NB4 (cell line): ENCODE measurements around the gene CHAC1.

Source experiments
- DNase-seq: peaks from one replicate; pipeline ENCODE4 v3.0.0; 2010; ENCODE audit warnings: low read depth
- H3K4me3 ChIP-seq: one replicate; pipeline ENCODE4 v1.5.1; 2011; ENCODE audit warnings: mild to moderate bottlenecking, low read depth, low read length, moderate library complexity
- CTCF ChIP-seq: IDR thresholded peaks from one replicate; pipeline ENCODE4 v1.5.1; 2012; ENCODE audit warnings: low read depth, low read length
- MYC ChIP-seq: IDR thresholded peaks from 2 replicates; pipeline ENCODE4 v1.6.1; 2011; ENCODE audit warnings: low read depth, low read length
- POLR2A ChIP-seq: IDR thresholded peaks from 2 replicates; pipeline ENCODE4 v1.6.1; 2011; ENCODE audit warnings: mild to moderate bottlenecking; ENCODE audit not compliant: insufficient read length; ENCODE audit errors: extremely low read depth
- TF ChIP-seq, protein P1 (sequence below): IDR thresholded peaks from 2 replicates; pipeline ENCODE4 v1.6.1; 2011; ENCODE audit warnings: low read depth, low read length

CHAC1 gene

DNA sequence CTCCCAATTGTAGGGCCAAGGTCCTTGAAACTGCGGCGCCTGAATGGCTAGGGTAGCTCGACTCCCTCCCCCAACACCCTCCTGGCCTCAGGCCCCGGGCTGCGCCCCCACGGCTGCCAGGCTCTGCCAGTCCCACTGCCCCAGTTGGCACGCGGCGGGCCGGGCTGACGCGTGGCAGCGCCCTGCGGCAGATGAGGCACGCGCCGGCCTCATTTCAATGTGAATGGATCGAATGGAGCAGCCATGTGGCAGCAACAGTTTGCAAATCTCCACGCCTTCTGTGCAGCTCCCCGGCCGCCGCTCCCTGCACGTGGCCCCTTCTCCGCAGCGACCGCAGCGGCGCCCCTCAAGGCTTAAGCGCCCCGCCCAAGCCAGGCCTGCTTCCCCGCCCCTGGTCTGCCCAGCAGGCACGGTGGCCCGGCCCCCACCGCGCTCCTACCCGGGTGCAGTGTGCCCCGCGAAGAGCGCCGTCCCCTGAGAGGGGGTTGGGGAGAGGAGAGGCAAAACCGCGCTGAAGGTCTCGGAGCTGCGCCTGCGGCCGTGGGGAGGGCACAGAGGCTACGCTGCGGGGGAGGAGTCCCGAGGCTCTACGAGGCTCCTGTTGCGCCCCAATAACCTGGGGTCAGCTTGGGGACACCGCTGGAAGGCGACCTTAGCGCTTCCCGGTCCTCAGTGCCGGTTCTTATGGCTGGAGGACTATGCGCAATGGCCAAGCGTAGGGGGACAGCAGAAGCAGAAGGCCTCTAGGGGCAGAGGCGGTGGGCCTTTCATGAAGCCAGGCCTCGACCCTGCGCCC lies 27.2 kb upstream of the CHAC1 start:
- H3K4me3 ChIP-seq = no peak overlapping the region
- TF ChIP-seq MYC = no peak
- TF ChIP-seq, protein P1, sequence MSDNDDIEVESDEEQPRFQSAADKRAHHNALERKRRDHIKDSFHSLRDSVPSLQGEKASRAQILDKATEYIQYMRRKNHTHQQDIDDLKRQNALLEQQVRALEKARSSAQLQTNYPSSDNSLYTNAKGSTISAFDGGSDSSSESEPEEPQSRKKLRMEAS = 0 out of 2 replicates have a peak, but pooled peaks have one; percentile 19
- DNase-seq = peak; percentile 83

GRCh38 chr15:40926659-40927494 lies 26.4 kb upstream of the CHAC1 start:
- no peak overlapping the region for H3K4me3 ChIP-seq
- no peak for DNase-seq
- TF ChIP-seq MYC = no peak
- no peak for TF ChIP-seq CTCF
- TF ChIP-seq, protein P1 = no peak
- TF ChIP-seq POLR2A = no peak

DNA sequence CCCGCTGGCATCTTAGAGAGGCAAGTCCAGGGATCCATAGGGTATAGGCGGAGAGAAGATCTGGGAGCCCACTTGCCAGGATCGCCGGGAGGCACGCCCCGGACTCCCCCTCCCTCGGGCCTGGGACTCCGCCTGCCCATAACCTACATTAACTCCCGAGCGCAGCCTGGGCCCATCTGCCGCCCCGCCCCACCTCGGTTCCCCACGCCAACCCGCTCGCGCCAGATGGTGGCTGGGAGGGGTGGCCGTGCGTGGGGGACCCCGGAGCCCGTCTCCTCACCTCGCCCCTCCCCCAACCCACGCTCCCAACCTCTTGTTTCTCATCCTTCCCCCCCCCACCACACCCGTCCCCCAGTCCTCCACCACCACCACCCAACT lies 25.8 kb upstream of the CHAC1 start:
- TF ChIP-seq CTCF (no peak), POLR2A (no peak), MYC (no peak)
- TF ChIP-seq, protein P1 = no peak
- H3K4me3 ChIP-seq = no peak overlapping the region
- no peak for DNase-seq

GRCh38 chr15:40927873-40928806 lies 25.1 kb upstream of the CHAC1 start:
- DNase-seq = peak; percentile 71
- no peak for TF ChIP-seq MYC
- TF ChIP-seq POLR2A = no peak
- TF ChIP-seq CTCF = no peak
- TF ChIP-seq, protein P1 = no peak
- H3K4me3 ChIP-seq = peak overlapping the region; percentile 30

GRCh38 chr15:40928821-40929659 lies 24.2 kb upstream of the CHAC1 start, which contains the start of gene DLL4:
TSS of gene DLL4 (plus strand) at chr15:40929340. CDS start at chr15:40929669, 329 bp downstream.
- peak within 1 kb of the TSS; percentile 50 for H3K4me3 ChIP-seq
- TF ChIP-seq POLR2A (peak; percentile 86), CTCF (no peak), MYC (peak; percentile 54; the same call in 1 of the 2 replicates)
- TF ChIP-seq, protein P1 = peak; percentile 75
- DNase-seq = peak; percentile 88
